WTC11 (cell line): ENCODE results near the gene ACTL6A. TPM values are rescaled to one million over a fixed set of nuclear protein-coding genes. Genes with fewer than 3 reads are reported as not detected.

ENCODE experiments used
- total RNA-seq: library from RNA; stranded (reverse); gene quantifications from 3 replicates; pipeline ENCODE4 v1.2.3, GENCODE V29; 2021

ACTL6A gene
- total RNA-seq, 1 experiment from 2014 or later, result 82.9 TPM

Other genes starting within 250 kb of the ACTL6A start
- gene ZNF639, start 239.9 kb upstream of the ACTL6A start, total RNA-seq, result 32.3 to 34.8 TPM (median 33.4 TPM) in 3 replicates
- gene MFN1, start 215.2 kb upstream of the ACTL6A start, total RNA-seq, result 40.7 to 46.6 TPM (median 42.7 TPM) in 3 replicates
- gene GNB4, start 111.5 kb upstream of the ACTL6A start, total RNA-seq, result 33.8 to 38.2 TPM (median 36.7 TPM) in 3 replicates
- gene MRPL47, start 41.7 kb downstream of the ACTL6A start, total RNA-seq, result 55.9 to 68.9 TPM (median 61.3 TPM) in 3 replicates
- gene NDUFB5, start 41.9 kb downstream of the ACTL6A start, total RNA-seq, result 95.6 to 114 TPM (median 104 TPM) in 3 replicates
- 24.8 to 27.2 TPM (median 26.8 TPM) in 3 replicates for gene USP13, start 90.1 kb downstream of the ACTL6A start, total RNA-seq